ENCODE data around the gene LEO1.

DNA sequence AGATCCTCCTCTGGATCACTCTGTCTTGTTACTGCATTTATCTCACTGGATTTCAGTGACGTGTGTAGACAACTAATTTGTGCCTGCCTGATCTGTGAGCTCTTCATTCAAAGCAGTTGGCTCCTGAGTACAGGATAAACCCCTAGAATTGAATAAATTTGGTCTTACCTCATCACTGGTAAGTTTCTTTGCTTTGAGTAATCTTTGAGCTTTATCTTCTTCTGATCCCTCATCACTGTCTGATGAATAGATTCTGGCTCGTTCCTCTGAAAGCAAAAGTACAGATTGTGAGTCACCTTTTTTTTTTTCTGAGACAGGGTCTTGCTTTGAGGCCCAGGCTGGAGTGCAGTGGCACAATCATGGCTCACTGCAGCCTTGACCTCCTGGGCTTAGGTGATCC, 24.5 kb downstream of the LEO1 start:
- no peak for TF ChIP-seq RAD21 (IDR thresholded peaks at IDR 0.05)
- TF ChIP-seq, protein P1, sequence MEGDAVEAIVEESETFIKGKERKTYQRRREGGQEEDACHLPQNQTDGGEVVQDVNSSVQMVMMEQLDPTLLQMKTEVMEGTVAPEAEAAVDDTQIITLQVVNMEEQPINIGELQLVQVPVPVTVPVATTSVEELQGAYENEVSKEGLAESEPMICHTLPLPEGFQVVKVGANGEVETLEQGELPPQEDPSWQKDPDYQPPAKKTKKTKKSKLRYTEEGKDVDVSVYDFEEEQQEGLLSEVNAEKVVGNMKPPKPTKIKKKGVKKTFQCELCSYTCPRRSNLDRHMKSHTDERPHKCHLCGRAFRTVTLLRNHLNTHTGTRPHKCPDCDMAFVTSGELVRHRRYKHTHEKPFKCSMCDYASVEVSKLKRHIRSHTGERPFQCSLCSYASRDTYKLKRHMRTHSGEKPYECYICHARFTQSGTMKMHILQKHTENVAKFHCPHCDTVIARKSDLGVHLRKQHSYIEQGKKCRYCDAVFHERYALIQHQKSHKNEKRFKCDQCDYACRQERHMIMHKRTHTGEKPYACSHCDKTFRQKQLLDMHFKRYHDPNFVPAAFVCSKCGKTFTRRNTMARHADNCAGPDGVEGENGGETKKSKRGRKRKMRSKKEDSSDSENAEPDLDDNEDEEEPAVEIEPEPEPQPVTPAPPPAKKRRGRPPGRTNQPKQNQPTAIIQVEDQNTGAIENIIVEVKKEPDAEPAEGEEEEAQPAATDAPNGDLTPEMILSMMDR (IDR thresholded peaks at IDR 0.05; ENCODE audit: low read depth, low read length, missing input control), result no peak
- no peak for TF ChIP-seq TAF1 (conservative IDR thresholded peaks at IDR 0.05)
- TF ChIP-seq EGR1 (IDR thresholded peaks at IDR 0.05; ENCODE audit: low read depth in 2 of 2), result no peak

All from liver (tissue), 3 donors.